Pancreas (tissue), 10 donors: ENCODE data around the gene EPGN. TPM values are rescaled to one million over a fixed set of nuclear protein-coding genes. Genes with fewer than 3 reads are reported as not detected.

ENCODE experiments used
- ATAC-seq, 4 donors: fragments of 200-7000 bp; cut with Tn5 transposase; one replicate each; pipeline versions ENCODE4 v1.8.0 to v1.9.1; 2020; ENCODE audit warnings: mild to moderate bottlenecking in 4 of 4, moderate library complexity in 4 of 4
- DNase-seq, 6 donors: peaks; one replicate each; pipeline ENCODE4 v3.0.0-alpha.2; 2020
- FAIRE-seq: peaks from 2 replicates; lab custom pipeline; 2012; peaks lifted over from hg19 to GRCh38; lab: Jason Lieb, UNC
- H3K27ac ChIP-seq, 4 donors: fragments of 200-600 bp; sonication (generic); 1 replicate in 3 of 4; 2 replicates in 1 of 4; pipeline versions ENCODE4 v1.5.0 to v1.8.0; 2020
- H3K27me3 ChIP-seq, 4 donors: fragments of 200-600 bp; one replicate each; pipeline ENCODE4 v1.8.0; 2021
- H3K36me3 ChIP-seq, 3 donors: fragments of 200-600 bp; sonication (generic) in 1 of 3; one replicate each; pipeline versions ENCODE4 v1.5.0 to v1.8.0; 2020 to 2021
- H3K4me1 ChIP-seq, 3 donors: fragments of 200-600 bp; one replicate each; pipeline ENCODE4 v1.8.0; 2021
- H3K4me3 ChIP-seq, 4 donors: fragments of 200-600 bp; sonication (generic) in 2 of 4; one replicate each; pipeline versions ENCODE4 v1.5.0 to v1.8.0; 2020 to 2021
- H3K9me3 ChIP-seq, 4 donors: fragments of 200-600 bp; one replicate each; pipeline ENCODE4 v1.8.0; 2021
- WGBS, 2 donors: extraction: QIAGEN DNeasy Blood & Tissue Kit; methylation state at CpG; one replicate each; pipeline ENCODE4 v1.1.7; 2013; 5-methylcytosine and 5-hydroxymethylcytosine counted together
- intact Hi-C, 3 donors: fragments of 100-400 bp; cut with DNase I; formaldehyde crosslinking; loops; one replicate each; pipeline versions ENCODE4 v1.11.1 to v1.14.2; 2022
- polyA plus RNA-seq, 2 donors: library from polyadenylated mRNA; stranded (reverse); fragments of 200-250 nt; gene quantifications; one replicate each; pipeline ENCODE4 v1.2.3, GENCODE V29; 2013
- total RNA-seq, 6 donors: library from RNA; stranded (reverse); fragmentation: NEBNext Ultra II Directional in 4 of 6; extraction: Animal tissue kit (Norgen Biotek cat#: 25700) in 4 of 6; gene quantifications; one replicate each; pipeline versions ENCODE4 v1.2.1 to v1.2.4, GENCODE V29; 2021 to 2023
- TF ChIP-seq, protein P1 (sequence below), 4 donors: fragments of 200-600 bp; sonication (generic) in 3 of 4; IDR thresholded peaks; one replicate each; pipeline versions ENCODE4 v1.5.0 to v1.8.0; 2021; ENCODE audit warnings: antibody characterized with exemption in 4 of 4
- donor health status: healthy with polysubstance abuse.
- donor health status: DM: no; HTN: no; CAD: no; lungs with moderate emphysema.
- donor health status: DM: no; HTN: no; CAD: no.
- donor health status: control.
- donor health status: control.
- donor health status: Bipolar disorder and iron deficiency.
- donor health status: DM: yes; HTN: yes; CAD: no.
- donor health status: DM: no; HTN: no; CAD: no.
- donor health status: DM: no; HTN: no; CAD: no.
- donor health status: DM: yes; HTN: yes; CAD: no.

EPGN gene
- total and polyA plus RNA-seq, 8 donors, result 0.24 TPM; not detected in 7

DNA sequence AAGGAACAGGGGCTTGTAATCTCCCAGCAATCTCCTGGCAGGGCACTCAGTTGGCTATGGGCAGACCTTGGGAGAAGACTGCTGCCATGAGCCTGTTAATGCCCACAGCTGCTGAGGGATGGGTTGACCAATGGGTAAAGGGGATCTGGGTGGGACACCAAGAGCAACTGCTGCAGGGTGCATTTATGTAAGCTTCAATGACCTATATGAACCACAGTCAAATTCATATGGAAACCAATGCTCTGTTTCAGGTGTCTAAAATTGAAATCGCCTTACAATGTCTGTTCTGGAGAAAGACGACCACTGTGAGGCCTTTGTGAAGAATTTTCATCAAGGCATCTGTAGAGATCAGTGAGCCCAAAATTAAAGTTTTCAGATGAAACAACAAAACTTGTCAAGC, 6.1 kb downstream of the EPGN start:
- Histone ChIP-seq H3K36me3 (no peaks in the 10 kb centered on the region), H3K27me3 (no peaks in the 10 kb centered on the region), H3K9me3 (no peaks in the 10 kb centered on the region), H3K4me3 (no peak overlapping the region), H3K27ac (no peak overlapping the region), H3K4me1 (no peaks in the 10 kb centered on the region)
- TF ChIP-seq, protein P1, sequence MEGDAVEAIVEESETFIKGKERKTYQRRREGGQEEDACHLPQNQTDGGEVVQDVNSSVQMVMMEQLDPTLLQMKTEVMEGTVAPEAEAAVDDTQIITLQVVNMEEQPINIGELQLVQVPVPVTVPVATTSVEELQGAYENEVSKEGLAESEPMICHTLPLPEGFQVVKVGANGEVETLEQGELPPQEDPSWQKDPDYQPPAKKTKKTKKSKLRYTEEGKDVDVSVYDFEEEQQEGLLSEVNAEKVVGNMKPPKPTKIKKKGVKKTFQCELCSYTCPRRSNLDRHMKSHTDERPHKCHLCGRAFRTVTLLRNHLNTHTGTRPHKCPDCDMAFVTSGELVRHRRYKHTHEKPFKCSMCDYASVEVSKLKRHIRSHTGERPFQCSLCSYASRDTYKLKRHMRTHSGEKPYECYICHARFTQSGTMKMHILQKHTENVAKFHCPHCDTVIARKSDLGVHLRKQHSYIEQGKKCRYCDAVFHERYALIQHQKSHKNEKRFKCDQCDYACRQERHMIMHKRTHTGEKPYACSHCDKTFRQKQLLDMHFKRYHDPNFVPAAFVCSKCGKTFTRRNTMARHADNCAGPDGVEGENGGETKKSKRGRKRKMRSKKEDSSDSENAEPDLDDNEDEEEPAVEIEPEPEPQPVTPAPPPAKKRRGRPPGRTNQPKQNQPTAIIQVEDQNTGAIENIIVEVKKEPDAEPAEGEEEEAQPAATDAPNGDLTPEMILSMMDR (IDR thresholded peaks at IDR 0.05), result no peak
- no peak for ATAC-seq
- no peak for FAIRE-seq
- no peak for DNase-seq
- 94 to 98% methylated on average over 2 of the region's 2 CpGs for WGBS, 2 donors
- intact Hi-C loops, result loop anchor here in 2 of 3 donors (10.0 kb wide), 2 partner anchors 120 to 130 kb away; no protein-coding TSS in a partner anchor

DNA sequence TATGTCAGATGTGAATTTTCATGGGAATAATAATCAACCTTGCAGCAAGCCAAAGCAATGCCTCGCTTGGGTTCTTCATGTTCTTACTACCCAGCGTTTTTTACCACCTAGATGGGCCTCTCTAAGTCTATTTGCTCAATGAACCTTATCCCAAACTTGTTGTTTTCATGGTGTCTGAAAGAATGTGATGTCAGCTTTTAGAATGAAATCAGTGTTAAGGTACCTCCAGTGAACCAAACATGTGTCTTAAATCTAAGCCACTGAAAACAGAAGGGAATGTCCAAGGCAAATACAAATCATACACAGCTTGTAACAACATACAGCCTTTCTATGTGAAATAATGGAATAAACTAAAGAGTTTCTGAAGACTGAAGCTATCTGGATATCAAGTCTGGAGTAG, 6.7 kb downstream of the EPGN start:
- WGBS, 2 donors, result 56 to 64% methylated on average over 2 of the region's 2 CpGs
- Histone ChIP-seq H3K27ac (no peak overlapping the region), H3K9me3 (no peaks in the 10 kb centered on the region), H3K36me3 (no peaks in the 10 kb centered on the region), H3K4me1 (no peaks in the 10 kb centered on the region), H3K27me3 (no peaks in the 10 kb centered on the region), H3K4me3 (no peak overlapping the region)
- intact Hi-C loops, result loop anchor here in 2 of 3 donors (10.0 kb wide), 2 partner anchors 120 to 130 kb away; no protein-coding TSS in a partner anchor
- FAIRE-seq (no peak), ATAC-seq (no peak), DNase-seq (no peak)
- TF ChIP-seq, protein P1 (IDR thresholded peaks at IDR 0.05), result no peak

DNA sequence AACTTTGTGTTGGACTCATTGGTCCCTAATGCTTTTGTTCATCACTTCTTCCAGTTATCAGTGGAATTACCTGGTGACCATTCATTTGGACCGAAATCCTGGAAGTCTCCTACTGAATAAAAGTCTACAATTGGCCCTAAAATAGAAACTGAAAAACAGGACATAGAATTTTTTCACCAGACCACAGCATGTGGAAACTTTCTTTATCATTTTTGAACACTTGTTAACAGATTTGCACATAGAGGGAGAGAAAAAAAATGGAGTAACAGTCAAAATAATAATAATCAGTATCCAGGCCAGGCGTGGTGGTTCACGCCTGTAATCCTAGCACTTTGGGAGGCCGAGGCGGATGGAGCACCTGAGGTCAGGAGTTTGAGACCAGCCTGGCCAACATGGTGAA, 7.1 kb downstream of the EPGN start:
- H3K4me3 ChIP-seq, result no peak overlapping the region
- TF ChIP-seq, protein P1 (IDR thresholded peaks at IDR 0.05), result no peak
- H3K4me1 ChIP-seq, result no peaks in the 10 kb centered on the region
- ATAC-seq (no peak), DNase-seq (no peak), FAIRE-seq (no peak)
- H3K27ac ChIP-seq, result no peak overlapping the region
- H3K9me3 ChIP-seq, result no peaks in the 10 kb centered on the region
- 72 to 88% methylated on average over 5 of the region's 5 CpGs for WGBS, 2 donors
- H3K27me3 ChIP-seq, result no peaks in the 10 kb centered on the region
- H3K36me3 ChIP-seq, result no peaks in the 10 kb centered on the region
- intact Hi-C loops, result loop anchor here in 2 of 3 donors (10.0 kb wide), 2 partner anchors 121 to 131 kb away; no protein-coding TSS in a partner anchor

DNA sequence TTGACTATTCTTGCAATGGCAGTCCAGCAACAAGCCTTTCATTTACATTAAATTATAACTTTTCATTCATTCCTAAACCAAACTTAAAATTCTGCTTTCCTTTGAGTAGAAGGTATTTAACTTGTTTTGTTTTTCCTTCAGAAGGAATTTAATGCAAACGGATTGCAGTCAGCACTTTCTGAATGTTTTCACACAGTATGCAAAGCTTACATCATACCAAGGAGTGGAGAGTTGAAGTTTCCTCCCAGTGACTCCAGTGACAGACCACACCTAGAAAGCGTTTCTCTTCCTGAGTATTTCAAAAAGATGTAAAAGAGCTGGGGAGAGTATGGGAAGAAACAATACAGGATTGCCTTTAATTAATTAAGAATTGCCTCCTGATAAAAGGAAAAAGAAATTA, 8.1 kb downstream of the EPGN start:
- Histone ChIP-seq H3K4me3 (no peak overlapping the region), H3K27ac (no peak overlapping the region), H3K27me3 (no peaks in the 10 kb centered on the region), H3K36me3 (no peaks in the 10 kb centered on the region), H3K9me3 (no peaks in the 10 kb centered on the region), H3K4me1 (no peaks in the 10 kb centered on the region)
- no peak for FAIRE-seq
- TF ChIP-seq, protein P1 (IDR thresholded peaks at IDR 0.05), result no peak
- ATAC-seq, result no peak
- 53 to 68% methylated on average over 2 of the region's 2 CpGs for WGBS, 2 donors
- intact Hi-C loops, result loop anchor here in 2 of 3 donors (10.0 kb wide), 2 partner anchors 122 to 132 kb away; no protein-coding TSS in a partner anchor
- no peak for DNase-seq

DNA sequence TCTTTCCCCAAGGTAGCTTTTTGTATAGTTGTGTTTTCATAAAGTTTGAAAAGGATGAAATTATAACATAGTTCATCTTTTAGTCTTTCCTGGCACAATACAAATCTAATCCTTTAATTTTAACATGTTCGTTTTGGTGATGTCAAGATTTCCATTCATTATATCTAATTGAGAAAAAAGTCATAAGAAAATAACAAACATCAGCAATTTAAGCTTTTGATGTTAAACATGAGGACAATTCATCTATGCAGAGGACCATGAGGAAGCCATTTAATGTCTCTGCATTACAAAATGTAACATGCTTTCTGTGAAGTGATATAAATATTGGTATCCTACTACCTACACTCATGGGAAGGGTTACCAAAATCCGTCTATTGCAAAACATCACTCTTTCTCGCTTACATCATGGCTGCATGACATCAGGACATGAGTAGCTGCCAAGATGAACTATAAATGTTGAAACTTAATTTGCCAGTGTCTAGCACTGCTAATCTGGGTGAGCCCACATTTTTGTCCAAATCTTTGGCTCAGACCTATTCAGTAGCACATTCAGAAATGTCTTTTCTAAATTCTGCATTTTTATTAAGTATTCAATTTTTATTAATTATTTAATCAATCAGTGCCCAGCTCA, 9.5 kb downstream of the EPGN start:
- no peak for DNase-seq
- TF ChIP-seq, protein P1 (IDR thresholded peaks at IDR 0.05), result no peak
- WGBS, 2 donors, result 55 to 65% methylated on average over 3 of the region's 3 CpGs
- no peaks in the 10 kb centered on the region for H3K27me3 ChIP-seq
- intact Hi-C loops, result loop anchor here in 2 of 3 donors (10.0 kb wide), 2 partner anchors 123 to 133 kb away; no protein-coding TSS in a partner anchor
- no peaks in the 10 kb centered on the region for H3K36me3 ChIP-seq
- no peak overlapping the region for H3K4me3 ChIP-seq
- no peaks in the 10 kb centered on the region for H3K9me3 ChIP-seq
- no peak overlapping the region for H3K27ac ChIP-seq
- FAIRE-seq, result no peak
- ATAC-seq, result no peak
- no peaks in the 10 kb centered on the region for H3K4me1 ChIP-seq
